Gastroesophageal sphincter (tissue), 4 donors: ENCODE measurements around the gene CELSR1. TPM values are rescaled to one million over a fixed set of nuclear protein-coding genes. Genes with fewer than 3 reads are reported as not detected.

Source experiments
- ATAC-seq: fragments of 150-250 bp; one replicate; pipeline ENCODE4 v1.9.1; 2016; ENCODE audit warnings: mild to moderate bottlenecking, moderate library complexity
- H3K27ac ChIP-seq, 4 donors: fragments of 200-600 bp; sonication (generic) in 3 of 4; 1 replicate in 3 of 4; 2 replicates in 1 of 4; pipeline ENCODE4 v1.5.1; 2016 to 2019
- H3K27me3 ChIP-seq: fragments of 200-600 bp; sonication (generic); one replicate; pipeline ENCODE4 v1.5.1; 2019
- H3K36me3 ChIP-seq, 2 donors: fragments of 200-600 bp; sonication (generic); one replicate each; pipeline ENCODE4 v1.5.1; 2019; ENCODE audit warnings: control low read depth in 1 of 2
- H3K4me1 ChIP-seq, 3 donors: fragments of 200-600 bp; sonication (generic); 1 replicate in 2 of 3; 2 replicates in 1 of 3; pipeline ENCODE4 v1.5.1; 2016 to 2019; ENCODE audit warnings: control low read depth in 2 of 3
- H3K4me3 ChIP-seq, 2 donors: fragments of 200-600 bp; sonication (generic); one replicate each; pipeline ENCODE4 v1.5.1; 2019; ENCODE audit warnings: mild to moderate bottlenecking in 1 of 2, moderate library complexity in 1 of 2
- H3K9me3 ChIP-seq, 3 donors: fragments of 200-600 bp; sonication (generic); one replicate each; pipeline ENCODE4 v1.5.1; 2017 to 2019; ENCODE audit warnings: control low read depth in 2 of 3
- CTCF ChIP-seq, 4 experiments: fragments of 200-600 bp in 2 of 4; fragments of 450-650 bp in 2 of 4; sonication (generic) in 1 of 4; IDR thresholded peaks; one replicate each; pipeline ENCODE4 v1.5.1; 2017 to 2019; ENCODE audit warnings: antibody characterized with exemption in 4 of 4, mild to moderate bottlenecking in 2 of 4, moderate library complexity in 2 of 4
- EP300 ChIP-seq: sonication (generic); formaldehyde crosslinking; IDR thresholded peaks from one replicate; pipeline ENCODE4 v1.6.1; 2017; ENCODE audit warnings: antibody characterized with exemption, mild to moderate bottlenecking
- POLR2A ChIP-seq, 2 donors: fragments of 450-650 bp; IDR thresholded peaks; one replicate each; pipeline ENCODE4 v1.6.1; 2017; ENCODE audit warnings: antibody characterized with exemption in 2 of 2, mild to moderate bottlenecking in 2 of 2, moderate library complexity in 1 of 2
- POLR2AphosphoS5 ChIP-seq: sonication (generic); formaldehyde crosslinking; IDR thresholded peaks from one replicate; pipeline ENCODE4 v1.6.1; 2017; ENCODE audit warnings: antibody characterized with exemption
- WGBS, 2 donors: methylation state at CpG; one replicate each; pipeline ENCODE4 v1.1.5; 2018; ENCODE audit warnings: low coverage in 1 of 2; 5-methylcytosine and 5-hydroxymethylcytosine counted together
- total RNA-seq, 4 donors: library from RNA; depleted of rRNA; stranded (reverse); fragments of >200 nt; gene quantifications; one replicate each; pipeline ENCODE4 v1.1.0, GENCODE V29; 2016

Gene CELSR1
- total RNA-seq, 4 donors from 2014 or later = 1.7 to 4.8 (median 4.3) TPM

DNA sequence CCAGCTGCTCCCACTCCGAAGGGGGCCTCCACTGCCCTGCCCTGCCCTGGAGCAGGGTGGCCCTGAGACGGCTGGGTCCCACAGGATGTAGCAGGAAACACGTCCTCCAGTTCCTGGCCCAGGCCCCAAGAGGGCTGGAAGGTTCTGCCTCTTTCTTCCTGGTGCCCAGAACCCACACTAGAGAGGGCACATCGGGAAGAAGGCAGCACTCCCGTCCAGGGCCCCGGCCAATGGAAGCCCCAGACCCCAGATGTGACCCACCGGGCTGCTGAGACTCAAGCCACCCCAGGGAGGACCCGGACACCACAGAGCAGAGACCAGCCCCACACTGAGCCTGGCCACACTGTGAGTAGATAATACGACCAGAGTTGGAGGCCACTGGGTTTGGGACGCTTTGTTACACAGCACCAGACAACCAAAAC lies 71.2 kb downstream of the CELSR1 start:
- H3K9me3 ChIP-seq = no peaks in the 10 kb centered on the region
- WGBS, 2 donors = 83% methylated on average over 2 of the region's 10 CpGs; no CpG with 5 or more reads in 1 of the 2 donors
- no peak overlapping the region for H3K4me3 ChIP-seq
- no peaks in the 10 kb centered on the region for H3K36me3 ChIP-seq
- no peaks in the 10 kb centered on the region for H3K4me1 ChIP-seq
- no peak overlapping the region for H3K27ac ChIP-seq
- peaks cover 27% of the 10 kb centered on the region for H3K27me3 ChIP-seq
- no peak for TF ChIP-seq POLR2AphosphoS5
- ATAC-seq = no peak

DNA sequence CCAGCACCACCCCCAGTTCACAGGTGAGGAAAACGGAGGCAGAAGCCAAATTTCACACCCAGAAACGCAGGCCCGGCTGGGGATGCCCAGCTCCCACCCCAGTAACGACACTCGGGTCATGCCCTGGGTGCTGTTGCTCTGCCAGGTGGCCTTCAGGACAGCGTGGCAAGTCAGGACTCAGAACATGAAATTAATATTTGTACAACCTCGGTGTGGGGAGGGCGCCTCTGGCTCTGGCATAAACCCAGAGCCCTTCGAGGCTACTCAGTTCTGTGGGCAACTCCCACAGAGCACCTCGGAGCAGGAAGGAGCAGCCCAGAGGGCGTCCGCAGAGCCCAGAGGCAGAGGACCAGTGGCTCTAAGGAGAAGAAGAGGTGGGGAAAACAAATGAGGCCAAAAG lies 71.6 kb downstream of the CELSR1 start:
- TF ChIP-seq POLR2A (IDR thresholded peaks at IDR 0.05) = no peak
- no peak for TF ChIP-seq POLR2AphosphoS5
- no peak for TF ChIP-seq EP300
- no peak for TF ChIP-seq CTCF (IDR thresholded peaks at IDR 0.05)
- WGBS, 2 donors = 69% methylated on average over 3 of the region's 12 CpGs; no CpG with 5 or more reads in 1 of the 2 donors
- H3K27me3 ChIP-seq = peaks cover 27% of the 10 kb centered on the region
- H3K36me3 ChIP-seq = no peaks in the 10 kb centered on the region
- H3K4me1 ChIP-seq = no peaks in the 10 kb centered on the region
- no peak overlapping the region for H3K4me3 ChIP-seq
- ATAC-seq = no peak
- H3K27ac ChIP-seq = no peak overlapping the region
- H3K9me3 ChIP-seq = no peaks in the 10 kb centered on the region

DNA sequence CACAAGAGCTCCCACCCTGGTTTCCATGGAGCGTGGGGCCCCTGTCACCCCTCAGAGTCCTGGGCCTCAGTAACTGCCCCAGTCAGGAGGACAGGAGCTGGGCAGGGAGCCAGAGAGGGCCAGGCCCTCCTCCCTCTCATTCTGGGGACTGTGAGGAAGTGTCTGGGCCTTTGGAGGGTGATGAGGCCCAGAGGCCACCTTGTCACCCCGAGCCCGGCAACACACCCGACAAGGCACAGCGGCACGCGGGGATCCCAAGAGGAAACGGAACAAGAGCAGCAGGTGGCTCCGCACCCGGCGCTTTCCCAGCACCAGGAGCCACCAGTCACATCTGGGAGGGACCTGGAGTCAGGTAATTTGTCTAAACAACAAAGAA lies 72.1 kb downstream of the CELSR1 start:
- Histone ChIP-seq H3K9me3 (no peaks in the 10 kb centered on the region), H3K27me3 (peaks cover 27% of the 10 kb centered on the region), H3K4me1 (no peaks in the 10 kb centered on the region), H3K4me3 (no peak overlapping the region), H3K36me3 (no peaks in the 10 kb centered on the region), H3K27ac (no peak overlapping the region)
- TF ChIP-seq CTCF (IDR thresholded peaks at IDR 0.05) (no peak), EP300 (no peak), POLR2AphosphoS5 (no peak), POLR2A (IDR thresholded peaks at IDR 0.05) (no peak)
- 86% methylated on average over 7 of the region's 11 CpGs; no CpG with 5 or more reads in 1 of the 2 donors for WGBS, 2 donors
- no peak for ATAC-seq

DNA sequence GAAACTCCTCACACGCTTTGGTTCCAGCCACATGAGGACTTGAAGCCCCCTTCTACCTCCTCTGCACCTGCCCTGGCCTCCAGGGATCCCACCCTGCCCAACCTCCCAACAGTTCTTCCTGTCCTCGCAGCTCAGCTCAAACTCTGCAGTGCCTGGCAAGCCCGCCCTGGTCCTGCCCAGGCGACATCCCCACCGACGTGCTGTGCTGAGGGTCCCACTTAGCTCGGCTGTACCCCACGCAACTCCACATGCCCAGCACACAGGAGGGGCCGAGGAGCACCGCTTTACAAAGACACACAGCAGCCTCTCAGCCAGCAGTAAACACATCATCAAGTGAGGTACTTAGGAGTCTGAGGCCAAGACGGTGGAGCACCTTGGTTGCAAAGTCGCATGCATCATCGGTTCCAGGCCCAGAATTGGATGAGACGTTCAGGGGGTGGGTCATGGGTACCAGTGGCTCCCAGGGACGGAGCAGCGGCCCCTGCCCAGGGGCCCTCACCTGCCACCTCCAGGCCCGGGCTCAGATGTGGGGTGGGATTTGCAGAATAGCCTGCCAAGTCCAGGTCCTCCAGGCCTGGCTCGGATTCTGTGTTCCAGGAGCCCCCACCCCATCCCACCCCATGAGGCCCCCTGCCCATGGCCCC lies 72.6 kb downstream of the CELSR1 start:
- no peaks in the 10 kb centered on the region for H3K4me1 ChIP-seq
- ATAC-seq = no peak
- no peak for TF ChIP-seq CTCF (IDR thresholded peaks at IDR 0.05)
- TF ChIP-seq EP300 = no peak
- TF ChIP-seq POLR2A (IDR thresholded peaks at IDR 0.05) = no peak
- TF ChIP-seq POLR2AphosphoS5 = no peak
- 89% methylated on average over 6 of the region's 18 CpGs; no CpG with 5 or more reads in 1 of the 2 donors for WGBS, 2 donors
- peaks cover 27% of the 10 kb centered on the region for H3K27me3 ChIP-seq
- no peaks in the 10 kb centered on the region for H3K9me3 ChIP-seq
- no peak overlapping the region for H3K27ac ChIP-seq
- H3K4me3 ChIP-seq = no peak overlapping the region
- H3K36me3 ChIP-seq = no peaks in the 10 kb centered on the region

DNA sequence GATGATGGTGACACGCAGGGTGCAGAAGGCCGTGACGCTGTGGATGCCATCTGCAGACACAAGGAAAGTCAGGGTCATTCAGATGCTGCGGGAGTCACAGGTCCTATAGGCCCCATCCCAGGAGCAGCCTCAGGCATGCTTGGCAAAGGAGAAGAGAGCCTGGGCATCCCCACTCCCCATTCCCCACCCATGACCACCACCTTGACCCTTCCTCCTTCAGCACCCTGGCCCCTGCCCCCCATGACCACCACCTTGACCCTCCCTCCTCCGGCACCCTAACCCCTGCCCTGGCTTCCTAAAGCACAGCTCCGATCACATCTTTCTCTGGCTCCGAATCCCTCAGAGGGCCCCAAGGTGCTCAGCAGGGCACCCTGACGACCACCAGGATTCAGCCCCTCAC lies 73.1 kb downstream of the CELSR1 start:
- 98 to 100% methylated on average over 2 to 5 of the region's 8 CpGs for WGBS, 2 donors
- no peak overlapping the region for H3K27ac ChIP-seq
- H3K4me1 ChIP-seq = no peaks in the 10 kb centered on the region
- no peaks in the 10 kb centered on the region for H3K9me3 ChIP-seq
- no peak overlapping the region for H3K4me3 ChIP-seq
- no peaks in the 10 kb centered on the region for H3K36me3 ChIP-seq
- ATAC-seq = no peak
- TF ChIP-seq CTCF (IDR thresholded peaks at IDR 0.05) (no peak), POLR2AphosphoS5 (no peak), EP300 (no peak), POLR2A (IDR thresholded peaks at IDR 0.05) (no peak)
- peaks cover 27% of the 10 kb centered on the region for H3K27me3 ChIP-seq
